CD4-positive, CD25-positive, alpha-beta regulatory T cell (primary cell): Measurements from ENCODE around the gene RIN3. TPM values are rescaled to one million over a fixed set of nuclear protein-coding genes. Genes with fewer than 3 reads are reported as not detected.

ENCODE experiments used
- ATAC-seq, 2 donors: fragments of 150-1000 bp; cut with Tn5 transposase; one replicate each; pipeline ENCODE4 v1.10.0; 2021; ENCODE audit warnings: low read depth in 2 of 2, moderate number of reproducible peaks in 2 of 2, moderate library complexity in 1 of 2
- DNase-seq, 3 donors: peaks; one replicate each; pipeline versions ENCODE4 v3.0.0 to v3.0.0-alpha.2; 2012 to 2022; ENCODE audit warnings: mixed read lengths in 1 of 3
- H3K27ac ChIP-seq: one replicate; pipeline ENCODE4 v1.7.0; 2013; ENCODE audit warnings: mild to moderate bottlenecking, low read length; ENCODE audit not compliant: insufficient read depth, poor library complexity, severe bottlenecking
- H3K27me3 ChIP-seq: one replicate; pipeline ENCODE4 v1.7.0; 2013; ENCODE audit warnings: low read length; ENCODE audit not compliant: control insufficient read depth, insufficient read depth
- H3K36me3 ChIP-seq: one replicate; pipeline ENCODE4 v1.7.0; 2013; ENCODE audit warnings: mild to moderate bottlenecking, low read length, moderate library complexity; ENCODE audit not compliant: control insufficient read depth, insufficient read depth
- H3K4me1 ChIP-seq: 2 replicates; pipeline ENCODE4 v1.7.0; 2013; ENCODE audit warnings: mild to moderate bottlenecking, low read length; ENCODE audit not compliant: insufficient read depth, control insufficient read depth, poor library complexity, severe bottlenecking
- H3K4me3 ChIP-seq: one replicate; pipeline ENCODE4 v1.7.0; 2013; ENCODE audit warnings: low read depth, mild to moderate bottlenecking, low read length, moderate library complexity
- H3K9me3 ChIP-seq, 2 experiments: 1 replicate in 1 of 2; 2 replicates in 1 of 2; pipeline ENCODE4 v1.7.0; 2013; ENCODE audit warnings: low read length in 2 of 2, mild to moderate bottlenecking in 1 of 2, moderate library complexity in 1 of 2; ENCODE audit not compliant: control insufficient read depth in 2 of 2
- H3K27ac Mint-ChIP-seq, 3 donors: one replicate each; pipeline ENCODE4 v1.8.0; 2020 to 2022; ENCODE audit warnings: mild to moderate bottlenecking in 3 of 3, mixed read lengths in 3 of 3, moderate library complexity in 2 of 3
- H3K27me3 Mint-ChIP-seq: one replicate; pipeline ENCODE4 v1.8.0; 2022; ENCODE audit warnings: mild to moderate bottlenecking, mixed read lengths
- H3K36me3 Mint-ChIP-seq: one replicate; pipeline ENCODE4 v1.8.0; 2020; ENCODE audit warnings: mixed read lengths
- H3K4me1 Mint-ChIP-seq, 4 donors: one replicate each; pipeline ENCODE4 v1.8.0; 2020 to 2022; ENCODE audit warnings: mixed read lengths in 4 of 4, mild to moderate bottlenecking in 1 of 4
- H3K4me3 Mint-ChIP-seq, 4 donors: one replicate each; pipeline ENCODE4 v1.8.0; 2020 to 2022; ENCODE audit warnings: mild to moderate bottlenecking in 4 of 4, mixed read lengths in 4 of 4, moderate library complexity in 3 of 4
- H3K9me3 Mint-ChIP-seq, 7 donors: one replicate each; pipeline ENCODE4 v1.8.0; 2020 to 2022; ENCODE audit warnings: mixed read lengths in 7 of 7, mild to moderate bottlenecking in 3 of 7, moderate library complexity in 2 of 7
- polyA plus RNA-seq, 4 donors: library from polyadenylated mRNA; unstranded; fragments of 300-500 nt; fragmentation: Illumina TruSeq; gene quantifications; one replicate each; pipeline ENCODE4 v1.2.3, GENCODE V29; 2021
- total RNA-seq: library from RNA; stranded (reverse); gene quantifications from one replicate; pipeline ENCODE4 v1.2.3, GENCODE V29; 2022

The RIN3 gene
- total and polyA plus RNA-seq, 5 donors from 2014 or later, result 21.0 to 120 (median 25.0) TPM

DNA sequence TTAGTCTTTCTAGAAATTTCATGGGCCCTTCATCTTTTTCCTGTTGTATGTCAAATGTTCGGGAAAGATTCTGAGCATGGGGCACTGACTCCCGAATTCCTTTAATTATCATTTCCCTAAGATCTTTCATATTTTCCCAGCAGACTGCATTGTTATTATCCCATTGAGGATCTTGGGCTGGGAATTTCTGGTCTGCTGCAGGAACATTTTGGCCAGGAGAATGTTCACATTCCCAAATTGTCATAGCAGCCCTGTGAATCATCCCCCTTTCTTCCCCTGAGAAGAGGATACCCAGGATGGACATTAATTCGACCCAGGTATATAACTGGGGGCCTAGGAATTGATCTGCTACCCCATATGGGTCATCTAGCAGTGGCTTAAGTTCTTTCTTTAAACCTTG, 112.5 kb downstream of the RIN3 start:
- no peaks in the 10 kb centered on the region for H3K4me1 ChIP-seq
- no peak overlapping the region for H3K4me3 ChIP-seq
- H3K36me3 Mint-ChIP-seq, result peaks cover 32% of the 10 kb centered on the region
- H3K36me3 ChIP-seq, result no peaks in the 10 kb centered on the region
- peaks cover 24 to 48% of the 10 kb centered on the region in 2 experiments for H3K9me3 ChIP-seq
- peaks cover 5% of the 10 kb centered on the region for H3K27me3 Mint-ChIP-seq
- no peaks in the 10 kb centered on the region for H3K27me3 ChIP-seq
- H3K4me1 Mint-ChIP-seq, result peaks cover 0 to 5% (median 1%) of the 10 kb centered on the region in 4 donors
- H3K27ac Mint-ChIP-seq, result no peak overlapping the region
- DNase-seq (no peak), ATAC-seq (no peak)
- H3K9me3 Mint-ChIP-seq, result peaks cover 7 to 53% (median 21%) of the 10 kb centered on the region in 7 donors
- no peak overlapping the region for H3K4me3 Mint-ChIP-seq
- no peak overlapping the region for H3K27ac ChIP-seq

DNA sequence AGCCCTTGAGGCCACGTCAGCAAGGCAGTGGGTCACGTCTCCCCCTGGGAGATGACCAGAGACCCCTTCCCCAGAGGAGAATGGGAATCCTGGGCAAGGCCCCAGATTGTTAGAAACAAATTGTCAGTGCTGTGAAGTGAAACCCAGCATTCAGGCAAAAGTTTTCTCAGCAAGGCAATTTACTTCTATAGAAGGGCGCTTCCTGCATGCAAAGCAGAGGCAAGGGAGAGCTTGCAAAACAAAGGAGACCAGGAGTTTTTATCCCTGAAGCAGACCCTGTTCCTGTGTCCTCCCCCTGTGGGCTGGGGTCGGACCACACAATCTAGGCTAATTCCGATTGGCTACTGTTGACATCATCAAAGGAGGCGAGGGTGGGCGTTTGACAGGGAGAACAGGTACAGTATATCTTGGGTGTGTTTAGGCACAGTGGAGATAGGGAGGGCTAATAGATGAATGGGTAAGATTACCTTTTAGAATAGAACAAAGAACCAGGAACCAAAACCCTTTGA, 114.2 kb downstream of the RIN3 start:
- DNase-seq (no peak), ATAC-seq (no peak)
- Histone ChIP-seq H3K4me1 (no peaks in the 10 kb centered on the region), H3K9me3 (peaks cover 14 to 35% of the 10 kb centered on the region in 2 experiments), H3K27ac (no peak overlapping the region), H3K27me3 (no peaks in the 10 kb centered on the region), H3K4me3 (no peak overlapping the region), H3K36me3 (no peaks in the 10 kb centered on the region)
- H3K9me3 Mint-ChIP-seq, result peaks cover 5 to 38% (median 18%) of the 10 kb centered on the region in 7 donors
- peaks cover 20% of the 10 kb centered on the region for H3K36me3 Mint-ChIP-seq
- no peak overlapping the region for H3K4me3 Mint-ChIP-seq
- H3K27ac Mint-ChIP-seq, result no peak overlapping the region
- peaks cover 0 to 8% (median 4%) of the 10 kb centered on the region in 4 donors for H3K4me1 Mint-ChIP-seq
- H3K27me3 Mint-ChIP-seq, result peaks cover 5% of the 10 kb centered on the region

DNA sequence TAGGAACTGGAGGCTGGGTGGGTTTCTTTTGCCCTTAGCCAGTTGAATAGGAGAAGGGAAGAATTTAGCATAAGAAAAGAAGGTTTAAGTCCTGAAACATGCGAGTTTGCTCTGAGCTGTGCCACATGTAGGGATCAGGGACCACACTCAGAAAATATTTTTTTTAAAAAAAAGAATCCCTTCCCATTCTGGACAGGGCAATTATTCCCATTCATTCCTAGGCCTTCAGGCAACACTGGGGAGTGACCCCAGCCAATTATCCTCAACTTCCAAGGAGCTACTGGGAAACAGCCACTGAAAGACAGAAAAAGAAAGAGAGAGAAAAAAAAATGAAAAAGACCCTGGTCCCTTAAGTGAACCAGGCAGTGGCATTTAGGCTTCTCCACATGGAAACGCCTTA, 115.1 kb downstream of the RIN3 start:
- Mint-ChIP-seq H3K4me1 (peaks cover 0 to 14% (median 10%) of the 10 kb centered on the region in 4 donors), H3K27ac (peak overlapping the region in 1 of 3 donors; percentile 68), H3K36me3 (peaks cover 20% of the 10 kb centered on the region), H3K9me3 (peaks cover 5 to 36% (median 18%) of the 10 kb centered on the region in 7 donors), H3K4me3 (no peak overlapping the region), H3K27me3 (peaks cover 5% of the 10 kb centered on the region)
- H3K27me3 ChIP-seq, result no peaks in the 10 kb centered on the region
- peaks cover 10 to 28% of the 10 kb centered on the region in 2 experiments for H3K9me3 ChIP-seq
- H3K36me3 ChIP-seq, result no peaks in the 10 kb centered on the region
- H3K4me3 ChIP-seq, result no peak overlapping the region
- no peaks in the 10 kb centered on the region for H3K4me1 ChIP-seq
- DNase-seq, result no peak
- no peak for ATAC-seq
- H3K27ac ChIP-seq, result no peak overlapping the region

- peak overlapping the region in 1 of 3 donors; percentile 32 for H3K27ac Mint-ChIP-seq
- Histone ChIP-seq H3K27me3 (no peaks in the 10 kb centered on the region), H3K4me1 (no peaks in the 10 kb centered on the region), H3K27ac (no peak overlapping the region), H3K9me3 (peaks cover 10 to 28% of the 10 kb centered on the region in 2 experiments), H3K4me3 (no peak overlapping the region), H3K36me3 (no peaks in the 10 kb centered on the region)
- H3K4me1 Mint-ChIP-seq, result peaks cover 0 to 14% (median 11%) of the 10 kb centered on the region in 4 donors
- ATAC-seq (no peak), DNase-seq (no peak)
- peaks cover 5% of the 10 kb centered on the region for H3K27me3 Mint-ChIP-seq
- H3K4me3 Mint-ChIP-seq, result no peak overlapping the region
- H3K36me3 Mint-ChIP-seq, result peaks cover 13% of the 10 kb centered on the region
- H3K9me3 Mint-ChIP-seq, result peaks cover 5 to 25% (median 7%) of the 10 kb centered on the region in 7 donors
Observed at GRCh38 chr14:92630367-92630766, 116.8 kb downstream of the RIN3 start.

- H3K36me3 Mint-ChIP-seq, result peaks cover 13% of the 10 kb centered on the region
- H3K4me1 Mint-ChIP-seq, result peaks cover 0 to 14% (median 11%) of the 10 kb centered on the region in 4 donors
- Histone ChIP-seq H3K4me3 (no peak overlapping the region), H3K27ac (no peak overlapping the region), H3K36me3 (no peaks in the 10 kb centered on the region), H3K9me3 (peaks cover 10 to 28% of the 10 kb centered on the region in 2 experiments), H3K27me3 (no peaks in the 10 kb centered on the region), H3K4me1 (no peaks in the 10 kb centered on the region)
- peak overlapping the region in 1 of 3 donors; percentile 7 for H3K27ac Mint-ChIP-seq
- no peak overlapping the region for H3K4me3 Mint-ChIP-seq
- peaks cover 0 to 21% (median 5%) of the 10 kb centered on the region in 7 donors for H3K9me3 Mint-ChIP-seq
- ATAC-seq, result no peak
- H3K27me3 Mint-ChIP-seq, result peaks cover 5% of the 10 kb centered on the region
- no peak for DNase-seq
Observed at GRCh38 chr14:92631098-92631497, 117.5 kb downstream of the RIN3 start.

- ATAC-seq, result no peak
- Mint-ChIP-seq H3K27ac (peak overlapping the region; percentile 66 to 89 (median 77)), H3K4me1 (peaks cover 0 to 16% (median 12%) of the 10 kb centered on the region in 4 donors)
Observed at GRCh38 chr14:92632546-92633273, 119.1 kb downstream of the RIN3 start.

DNA sequence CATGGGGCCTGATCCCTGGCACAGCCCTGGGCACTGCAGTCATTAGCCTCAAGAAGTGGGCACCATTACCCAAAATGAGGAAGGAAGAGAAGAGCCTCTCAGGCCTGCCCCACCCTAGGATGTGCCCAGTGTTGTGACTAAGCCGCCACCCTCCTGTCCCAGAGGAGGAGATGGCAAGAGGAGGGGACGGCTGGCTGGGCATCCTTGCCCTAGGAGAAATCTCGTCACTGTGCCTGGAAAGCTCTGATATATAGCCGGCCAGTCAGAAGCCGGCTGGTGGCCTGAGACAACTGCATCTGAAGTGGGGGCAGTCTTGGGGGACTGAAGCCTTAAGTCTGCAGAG, 119.7 kb downstream of the RIN3 start:
- Histone ChIP-seq H3K27ac (no peak overlapping the region), H3K27me3 (no peaks in the 10 kb centered on the region), H3K4me3 (no peak overlapping the region), H3K36me3 (no peaks in the 10 kb centered on the region), H3K9me3 (peaks cover 0 to 7% of the 10 kb centered on the region in 2 experiments), H3K4me1 (no peaks in the 10 kb centered on the region)
- ATAC-seq (no peak), DNase-seq (no peak)
- Mint-ChIP-seq H3K27me3 (no peaks in the 10 kb centered on the region), H3K36me3 (peaks cover 4% of the 10 kb centered on the region), H3K4me1 (peaks cover 0 to 21% (median 15%) of the 10 kb centered on the region in 4 donors), H3K4me3 (no peak overlapping the region), H3K9me3 (peaks cover 0 to 5% (median 0%) of the 10 kb centered on the region in 7 donors), H3K27ac (peak overlapping the region in 2 of 3 donors; percentile 66 to 89)

More at GRCh38 chr14:92632546-92633273, 119.1 kb downstream of the RIN3 start:
- no peaks in the 10 kb centered on the region for H3K27me3 ChIP-seq
- H3K36me3 ChIP-seq, result no peaks in the 10 kb centered on the region
- no peak for DNase-seq
- Mint-ChIP-seq H3K9me3 (peaks cover 0 to 10% (median 3%) of the 10 kb centered on the region in 7 donors), H3K36me3 (peaks cover 7% of the 10 kb centered on the region), H3K4me3 (no peak overlapping the region), H3K27me3 (peaks cover 3% of the 10 kb centered on the region)
- H3K4me1 ChIP-seq, result no peaks in the 10 kb centered on the region
- no peak overlapping the region for H3K27ac ChIP-seq
- H3K4me3 ChIP-seq, result no peak overlapping the region
- peaks cover 3 to 12% of the 10 kb centered on the region in 2 experiments for H3K9me3 ChIP-seq
